GM19238 (cell line): ENCODE measurements around the gene PPIB.
A peak's percentile ranks its signal among the peaks of the same experiment; 100 is the strongest.

Experiments
- DNase-seq: peaks from one replicate; pipeline ENCODE4 v3.0.0; 2011; ENCODE audit warnings: low spot score; ENCODE audit not compliant: insufficient read length

The PPIB gene

GRCh38 chr15:64162869-64163658 is at the start of gene PPIB:
TSS of gene PPIB (minus strand) at chr15:64163022. CDS start at chr15:64162986, 36 bp downstream.
- peak; percentile 95 for DNase-seq

DNA sequence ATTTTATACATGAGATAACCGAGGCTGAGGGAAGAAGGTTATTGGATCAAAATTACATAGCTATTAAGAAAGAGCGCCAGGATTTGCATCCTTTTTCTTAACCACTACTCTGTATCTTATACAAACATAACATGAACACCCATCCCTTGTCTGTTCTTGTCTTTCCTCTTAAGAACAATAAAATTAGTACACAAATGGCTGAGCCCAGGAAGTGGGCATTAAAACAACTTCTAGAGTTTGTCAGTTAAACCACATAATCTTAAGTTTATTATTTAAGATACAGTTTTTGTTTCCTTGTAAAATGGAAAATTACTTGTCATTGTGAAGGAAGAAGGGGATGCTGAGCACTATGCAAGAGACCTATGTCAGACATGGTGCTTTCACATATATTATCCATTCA is 48.9 kb upstream of the PPIB start:
- no peak for DNase-seq

DNA sequence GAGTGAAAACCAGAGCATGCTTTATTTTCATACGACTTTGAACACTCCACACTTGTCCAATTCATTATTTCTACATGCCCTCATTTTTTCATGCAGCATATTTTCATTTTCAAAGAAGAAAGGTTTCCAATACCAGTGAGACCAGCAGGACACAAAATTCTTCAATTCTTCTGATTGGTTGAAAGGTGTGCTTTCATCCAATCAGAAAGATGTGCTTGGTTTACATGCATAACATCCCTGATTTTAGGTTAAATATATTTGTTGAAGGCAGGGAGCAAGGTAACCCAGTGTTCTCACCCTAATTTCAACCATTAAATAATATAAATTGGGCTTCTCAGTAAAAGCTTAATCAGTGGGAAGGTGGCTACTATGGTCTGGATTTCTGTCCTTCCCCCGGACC is 47.5 kb upstream of the PPIB start:
- DNase-seq, result no peak

DNA sequence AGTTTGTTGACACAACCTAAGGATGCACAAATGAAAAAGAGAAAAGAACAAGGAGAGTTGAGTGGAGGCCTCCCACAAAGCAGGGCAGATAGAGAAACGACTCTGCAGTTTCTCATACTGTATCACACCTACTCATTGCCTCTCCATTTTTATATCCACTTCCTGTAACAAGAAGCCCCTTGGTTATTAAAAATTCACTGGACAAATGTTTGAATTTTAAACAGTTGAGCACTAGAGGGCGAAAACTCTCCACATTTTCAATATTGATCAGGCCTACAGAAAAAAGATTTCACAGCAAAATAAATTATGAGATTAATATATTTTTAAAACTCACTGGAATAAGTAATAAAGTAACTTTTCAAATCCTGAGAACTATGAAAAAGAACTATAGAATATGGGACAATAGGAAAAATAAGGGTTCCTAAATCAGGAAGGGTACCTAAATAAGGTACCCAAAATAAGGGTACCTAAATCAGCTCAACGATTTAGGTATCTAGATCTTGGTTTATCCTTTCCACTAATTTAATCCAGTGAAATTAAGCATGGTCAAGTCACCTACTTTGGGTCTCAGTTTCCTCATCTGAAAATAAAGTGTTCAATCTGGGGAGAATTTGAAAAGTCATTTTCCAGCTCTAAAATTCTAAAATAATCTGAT is 47.0 kb upstream of the PPIB start:
- DNase-seq, result no peak

GRCh38 chr15:64205202-64205601 is 42.4 kb upstream of the PPIB start:
- no peak for DNase-seq

GRCh38 chr15:64197425-64197824 is 34.6 kb upstream of the PPIB start:
- no peak for DNase-seq

DNA sequence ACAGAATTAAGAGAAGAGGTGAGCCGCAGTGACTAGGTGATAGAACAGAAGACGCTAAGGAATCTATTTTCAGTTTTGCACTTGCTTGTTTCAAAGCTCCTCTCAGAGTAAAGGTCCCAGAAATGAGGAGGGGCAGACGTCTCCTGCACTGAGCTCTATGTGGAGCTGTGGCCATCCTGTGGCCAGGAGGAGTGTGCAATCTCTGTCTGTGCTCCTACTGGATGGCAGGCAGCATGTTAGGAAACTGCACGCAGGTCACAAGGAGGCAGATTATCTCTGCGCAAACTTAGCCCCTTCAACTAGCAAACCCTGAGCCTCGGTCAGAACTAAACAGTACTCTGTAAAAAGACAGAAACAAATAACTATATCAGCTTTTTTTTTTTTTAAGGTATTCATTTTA is 31.1 kb upstream of the PPIB start:
- no peak for DNase-seq

DNA sequence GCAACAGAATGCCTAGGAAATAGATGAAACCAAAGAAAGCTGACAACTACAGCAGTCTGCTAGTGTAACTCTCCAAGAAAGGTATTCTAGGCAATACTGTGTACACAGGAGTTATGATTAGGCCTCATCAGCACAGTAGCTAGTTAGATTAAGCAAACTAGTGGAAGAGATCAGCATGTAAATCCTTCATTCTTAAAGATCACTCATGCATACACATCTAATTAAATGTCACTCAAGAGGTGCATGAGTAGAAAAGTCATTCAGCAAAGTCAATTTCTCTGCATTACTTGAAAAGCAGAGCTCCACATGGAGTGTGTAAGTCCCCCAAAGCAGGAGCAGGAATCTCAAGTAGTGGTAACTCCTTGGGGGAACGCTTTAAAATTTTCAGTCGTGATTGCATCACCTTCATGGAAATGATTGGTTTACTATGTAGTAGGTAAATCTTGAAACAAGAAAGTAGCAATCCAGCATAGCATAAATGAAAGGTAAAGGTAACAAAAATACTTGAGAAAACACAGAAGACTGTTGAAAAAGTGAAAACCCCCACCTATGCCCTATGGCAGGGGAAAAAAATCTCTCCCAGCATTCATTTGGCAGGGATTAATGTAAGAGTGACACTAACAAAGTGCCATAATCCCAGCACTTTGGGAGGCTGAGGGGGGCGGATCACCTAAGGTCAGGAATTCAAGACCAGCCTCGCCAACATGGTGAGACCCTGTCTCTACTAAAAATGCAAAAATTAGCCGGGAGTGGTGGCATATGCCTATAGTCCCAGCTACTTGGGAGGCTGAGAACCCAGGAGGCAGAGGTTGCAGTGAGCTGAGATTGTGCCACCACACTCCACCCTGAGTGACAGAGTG is 29.4 kb upstream of the PPIB start:
- no peak for DNase-seq

DNA sequence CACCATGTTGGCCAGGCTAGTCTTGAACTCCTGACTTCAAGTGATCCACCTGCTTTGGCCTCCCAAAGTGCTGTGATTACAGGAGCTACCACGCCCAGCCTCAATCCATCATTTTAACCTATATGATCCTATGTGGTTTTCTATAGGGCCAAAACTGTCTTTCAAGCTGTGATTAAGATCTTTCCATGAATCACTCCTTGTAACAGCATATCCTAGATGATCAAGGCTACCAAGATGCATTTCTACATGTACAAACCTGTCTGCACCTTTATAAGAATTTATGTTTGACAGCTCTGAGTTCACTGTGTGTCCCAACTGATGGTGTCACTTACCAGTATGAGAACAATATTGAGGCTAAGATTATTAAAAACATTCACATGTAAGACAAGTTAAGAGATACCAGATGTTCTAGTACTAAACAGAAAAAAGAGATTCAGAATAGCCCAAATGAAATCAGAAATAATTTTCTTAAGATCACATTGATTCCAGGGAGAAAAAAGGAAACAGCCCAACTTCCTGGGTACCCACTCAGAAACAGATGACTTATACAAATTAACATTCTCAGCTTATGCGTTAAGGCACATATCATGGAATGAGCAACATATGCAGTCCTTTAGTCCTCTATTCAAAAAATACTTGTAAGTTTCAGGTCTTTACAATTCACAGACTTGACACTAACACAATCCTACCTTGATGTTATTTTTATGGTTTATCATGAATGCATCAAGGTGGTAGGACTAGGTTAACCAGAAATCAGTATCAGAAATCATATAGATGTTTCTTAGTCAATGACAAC is 24.8 kb upstream of the PPIB start:
- DNase-seq, result no peak

DNA sequence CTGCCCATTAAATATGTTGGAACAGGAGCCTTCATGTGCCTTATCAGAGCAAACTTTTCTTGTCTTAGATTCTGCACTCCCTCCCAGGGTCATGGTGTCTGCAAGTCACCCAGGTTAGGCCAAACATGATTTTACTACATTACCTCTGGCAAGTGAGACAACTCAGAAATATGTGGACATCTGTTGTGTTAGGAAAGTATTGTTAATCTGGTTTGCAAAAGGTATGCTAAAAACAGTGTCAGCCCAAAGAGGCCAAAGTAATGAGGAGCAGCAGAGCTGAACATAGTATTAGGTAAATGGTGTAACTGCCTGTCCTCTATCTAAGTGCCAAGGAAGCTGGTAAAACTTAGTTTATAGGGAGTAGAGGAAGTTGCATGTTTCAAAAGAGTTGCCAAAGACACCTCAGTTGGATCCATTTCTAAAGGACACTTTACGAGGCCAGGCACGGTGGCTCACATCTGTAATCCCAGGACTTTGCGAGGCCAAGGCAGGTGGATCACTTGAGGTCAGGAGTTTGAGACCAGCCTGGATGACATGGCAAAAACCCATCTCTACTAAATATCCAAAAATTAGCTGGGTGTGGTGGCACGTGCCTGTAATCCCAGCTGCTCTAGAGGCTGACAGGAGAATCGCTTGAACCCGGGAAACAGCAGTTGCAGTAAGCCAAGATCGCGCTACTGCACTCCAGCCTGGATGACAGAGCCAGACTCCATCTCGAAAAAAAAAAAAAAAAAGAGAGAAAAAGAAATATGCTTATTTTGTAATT is 22.5 kb upstream of the PPIB start:
- no peak for DNase-seq

- DNase-seq, result no peak
Observed at GRCh38 chr15:64182859-64183370, 20.1 kb upstream of the PPIB start.

DNA sequence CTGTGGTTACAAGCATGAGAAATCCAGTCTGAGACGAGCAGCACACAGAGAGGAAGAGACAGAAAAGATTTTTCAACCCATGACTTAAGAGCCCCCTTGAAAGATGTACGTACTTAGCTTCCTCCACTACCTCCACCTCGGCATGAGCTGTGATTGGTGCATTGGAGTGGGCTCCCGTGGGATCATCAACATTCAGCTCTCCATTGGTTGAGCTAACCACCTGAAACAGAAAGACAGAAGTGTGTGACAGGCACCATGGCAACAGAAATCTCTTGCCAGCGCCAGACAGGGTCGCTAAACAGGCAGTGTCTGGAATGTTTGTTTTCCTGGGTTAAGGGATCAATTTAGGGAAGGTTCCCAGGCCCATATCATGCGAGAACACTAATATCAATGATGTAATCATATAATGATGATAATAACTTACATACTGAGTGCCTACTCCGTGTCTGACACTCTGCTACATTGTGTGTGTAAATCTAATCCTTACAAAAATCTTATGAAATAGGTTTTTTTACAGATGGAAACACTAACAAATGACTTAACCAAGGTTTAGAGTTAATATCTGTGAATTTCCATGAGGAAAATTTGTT is 17.5 kb upstream of the PPIB start:
- DNase-seq, result peak; percentile 58

DNA sequence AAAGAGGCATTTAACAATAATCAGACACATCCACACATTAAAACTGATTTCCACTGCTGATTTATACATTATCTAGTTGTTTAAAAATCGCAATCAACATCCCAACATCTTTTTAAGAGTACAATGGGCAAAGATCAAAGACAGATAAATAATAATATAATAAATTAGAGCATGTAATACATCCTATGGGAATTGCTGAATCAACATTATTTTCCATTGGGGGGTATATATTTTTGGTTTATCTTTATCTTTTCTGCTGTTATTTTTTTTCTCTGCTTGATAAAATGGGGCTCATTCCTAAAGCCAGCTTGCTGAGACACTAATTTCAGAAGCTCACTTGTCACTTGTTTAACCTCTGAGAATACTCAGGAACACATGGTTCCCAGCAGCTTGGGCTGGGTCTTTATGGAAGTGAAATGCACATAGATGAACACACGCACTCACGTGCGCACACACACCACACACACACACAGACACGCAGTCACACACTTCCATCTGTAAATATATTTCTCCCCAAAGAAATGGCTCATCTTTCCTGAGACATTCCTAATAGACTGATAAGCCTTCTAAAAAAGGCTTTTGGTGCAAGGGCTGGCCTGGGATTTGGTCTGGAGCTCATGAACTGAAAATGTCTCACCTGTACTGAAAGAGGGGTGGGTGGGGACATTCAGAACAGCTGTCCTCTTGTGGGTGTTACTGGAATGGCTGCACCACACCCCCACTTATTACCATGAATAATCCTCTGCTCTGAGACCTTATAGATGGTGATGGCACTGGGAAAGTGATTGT is 3.5 kb upstream of the PPIB start:
- no peak for DNase-seq

- DNase-seq, result no peak
Observed at GRCh38 chr15:64164436-64164835, 1.6 kb upstream of the PPIB start.

GRCh38 chr15:64163659-64164362 is 989 bp upstream of the PPIB start:
- no peak for DNase-seq

- no peak for DNase-seq
Observed at GRCh38 chr15:64162478-64162868, 349 bp downstream of the PPIB start.

DNA sequence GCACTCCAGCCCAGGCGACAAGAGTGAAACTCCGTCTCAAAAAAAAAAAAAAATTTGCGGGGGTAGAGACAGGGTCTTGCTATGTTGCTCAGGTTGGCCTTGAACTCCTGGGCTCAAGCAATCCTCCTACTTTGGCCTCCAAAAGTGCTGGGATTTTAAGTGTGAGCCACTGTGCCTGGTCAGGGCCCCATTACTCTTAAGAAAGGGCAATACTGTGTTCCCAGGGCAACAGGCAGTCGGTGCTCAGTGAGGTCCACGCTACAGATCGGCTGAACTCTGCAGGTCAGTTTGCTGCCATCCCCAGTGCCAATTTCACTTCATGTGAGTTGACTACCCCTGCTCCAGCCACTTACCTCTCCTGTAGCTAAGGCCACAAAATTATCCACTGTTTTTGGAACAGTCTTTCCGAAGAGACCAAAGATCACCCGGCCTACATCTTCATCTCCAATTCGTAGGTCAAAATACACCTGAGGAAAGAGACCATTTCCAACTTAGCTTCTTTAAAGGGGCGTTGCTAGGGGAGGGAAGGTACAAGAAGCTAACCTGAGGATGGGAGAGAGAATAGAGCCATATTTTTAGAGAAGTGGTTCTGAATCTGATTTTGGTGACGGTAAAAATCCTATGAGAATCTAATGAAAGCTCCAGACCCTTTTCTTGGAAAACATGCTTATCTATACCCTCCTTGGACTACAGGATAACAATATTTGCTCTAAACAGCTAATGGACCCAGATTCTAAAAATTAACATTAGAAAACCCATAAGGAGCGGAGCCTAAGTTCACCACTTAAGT is 939 bp downstream of the PPIB start:
- no peak for DNase-seq
